Keratinocyte (primary cell): ENCODE data around the gene ABLIM2. TPM values are rescaled to one million over a fixed set of nuclear protein-coding genes. Genes with fewer than 3 reads are reported as not detected.

Experiments
- DNase-seq: peaks from one replicate; pipeline ENCODE4 v3.0.0-alpha.2; 2011; ENCODE audit warnings: low read depth, missing footprints, low spot score
- FAIRE-seq: peaks from 2 replicates; lab custom pipeline; 2011; peaks lifted over from hg19 to GRCh38; lab: Jason Lieb, UNC
- H2AFZ ChIP-seq: 2 replicates; pipeline ENCODE4 v1.6.0; 2012; ENCODE audit warnings: low read length, control low read depth, inconsistent platforms; ENCODE audit not compliant: control insufficient read depth
- H3K27ac ChIP-seq: 2 replicates; pipeline ENCODE4 v1.5.1; 2011; ENCODE audit warnings: low read length; ENCODE audit not compliant: control insufficient read depth, insufficient read depth
- H3K27me3 ChIP-seq: 3 replicates; pipeline ENCODE4 v1.6.0; 2011; ENCODE audit warnings: low read length; ENCODE audit not compliant: control insufficient read depth, insufficient read depth; ENCODE audit errors: extremely low read depth
- H3K36me3 ChIP-seq, 2 experiments: 2 replicates in 1 of 2; 3 replicates in 1 of 2; pipeline ENCODE4 v1.5.1; 2011; ENCODE audit warnings: low read length in 2 of 2, mild to moderate bottlenecking in 1 of 2; ENCODE audit not compliant: control insufficient read depth in 2 of 2, insufficient read depth in 2 of 2; ENCODE audit errors: extremely low read depth in 1 of 2
- H3K4me1 ChIP-seq: 3 replicates; pipeline ENCODE4 v1.5.1; 2011; ENCODE audit warnings: low read length; ENCODE audit not compliant: control insufficient read depth, insufficient read depth; ENCODE audit errors: extremely low read depth
- H3K4me2 ChIP-seq: 3 replicates; pipeline ENCODE4 v1.6.0; 2011; ENCODE audit warnings: low read depth, low read length; ENCODE audit not compliant: control insufficient read depth, insufficient read depth; ENCODE audit errors: extremely low read depth
- H3K4me3 ChIP-seq, 3 experiments: fragments of 200-600 bp in 1 of 3; sonication (generic) in 1 of 3; 2 replicates in 2 of 3; 3 replicates in 1 of 3; pipeline ENCODE4 v1.5.1; 2011 to 2016; ENCODE audit warnings: low read length in 3 of 3, mild to moderate bottlenecking in 3 of 3, control low read depth in 2 of 3, inconsistent platforms in 1 of 3, low read depth in 1 of 3, mixed read lengths in 1 of 3, mixed run types in 1 of 3, moderate library complexity in 1 of 3; ENCODE audit not compliant: control insufficient read depth in 2 of 3, insufficient read depth in 2 of 3; ENCODE audit errors: extremely low read depth in 1 of 3
- H3K79me2 ChIP-seq: 2 replicates; pipeline ENCODE4 v1.6.0; 2012; ENCODE audit warnings: low read length; ENCODE audit not compliant: control insufficient read depth, insufficient read depth
- H3K9ac ChIP-seq: 3 replicates; pipeline ENCODE4 v1.6.0; 2011; ENCODE audit warnings: low read length; ENCODE audit not compliant: control insufficient read depth, insufficient read depth; ENCODE audit errors: extremely low read depth
- H3K9me1 ChIP-seq: 3 replicates; pipeline ENCODE4 v1.6.0; 2011; ENCODE audit warnings: low read length; ENCODE audit not compliant: control insufficient read depth, insufficient read depth; ENCODE audit errors: extremely low read depth
- H3K9me3 ChIP-seq: 2 replicates; pipeline ENCODE4 v1.5.1; 2012; ENCODE audit warnings: low read depth, low read length; ENCODE audit not compliant: control insufficient read depth
- H4K20me1 ChIP-seq: 3 replicates; pipeline ENCODE4 v1.6.0; 2011; ENCODE audit warnings: low read length; ENCODE audit not compliant: control insufficient read depth, insufficient read depth; ENCODE audit errors: extremely low read depth
- EZH2 ChIP-seq: IDR thresholded peaks from one replicate; pipeline ENCODE4 v1.6.1; 2012; ENCODE audit warnings: inconsistent platforms, mild to moderate bottlenecking, low read length, moderate library complexity
- dilution Hi-C: fragments of 300-500 bp; cut with MboI; formaldehyde crosslinking; loops from one replicate; pipeline ENCODE4 v1.7.0; 2020; ENCODE audit warnings: low sequenced_read_pairs; ENCODE audit not compliant: extremely low pct_ligation_motif_present
- polyA plus RNA-seq, 5 experiments: library from polyadenylated mRNA; depleted of rRNA in 3 of 5; stranded (reverse) in 3 of 5; stranded (forward) in 1 of 5; unstranded in 1 of 5; fragments of >200 nt; gene quantifications; 1 replicate in 1 of 5; 2 replicates in 3 of 5; 3 replicates in 1 of 5; pipeline versions ENCODE4 v1.2.1 to v1.2.3, GENCODE V29; 2011 to 2012; ENCODE audit warnings: missing spikeins in 2 of 5, low read depth in 1 of 5, low replicate concordance in 1 of 5
- TF ChIP-seq, protein P1 (sequence below), 3 experiments: IDR thresholded peaks in 1 of 3; conservative IDR thresholded peaks in 1 of 3; optimal IDR thresholded peaks in 1 of 3; 2 replicates in 2 of 3; 3 replicates in 1 of 3; pipeline versions ENCODE3 to v1.5.1; 2011; ENCODE audit warnings: low read length in 3 of 3, mild to moderate bottlenecking in 3 of 3, moderate library complexity in 2 of 3, control low read depth in 1 of 3, inconsistent platforms in 1 of 3; ENCODE audit not compliant: insufficient read depth in 2 of 3; ENCODE audit errors: extremely low read depth in 1 of 3

Gene ABLIM2
- polyA plus RNA-seq, 1 donor (not counting 4 experiments of a cell fraction or from before 2014, with no cell fraction given), result 0.94 TPM

GRCh38 chr4:8179771-8180170 lies 21.2 kb upstream of the ABLIM2 start:
- no peak overlapping the region for H2AFZ ChIP-seq
- peak overlapping the region; percentile 22 for H3K9ac ChIP-seq
- no peaks in the 10 kb centered on the region for H3K36me3 ChIP-seq
- H4K20me1 ChIP-seq, result no peaks in the 10 kb centered on the region
- no peaks in the 10 kb centered on the region for H3K9me1 ChIP-seq
- no peaks in the 10 kb centered on the region for H3K79me2 ChIP-seq
- H3K27ac ChIP-seq, result no peak overlapping the region
- H3K9me3 ChIP-seq, result no peaks in the 10 kb centered on the region
- dilution Hi-C loops, result no loop called here
- H3K4me1 ChIP-seq, result peaks cover 33% of the 10 kb centered on the region
- no peak for FAIRE-seq
- no peak for DNase-seq
- H3K27me3 ChIP-seq, result no peaks in the 10 kb centered on the region
- no peak overlapping the region for H3K4me3 ChIP-seq
- TF ChIP-seq, protein P1, sequence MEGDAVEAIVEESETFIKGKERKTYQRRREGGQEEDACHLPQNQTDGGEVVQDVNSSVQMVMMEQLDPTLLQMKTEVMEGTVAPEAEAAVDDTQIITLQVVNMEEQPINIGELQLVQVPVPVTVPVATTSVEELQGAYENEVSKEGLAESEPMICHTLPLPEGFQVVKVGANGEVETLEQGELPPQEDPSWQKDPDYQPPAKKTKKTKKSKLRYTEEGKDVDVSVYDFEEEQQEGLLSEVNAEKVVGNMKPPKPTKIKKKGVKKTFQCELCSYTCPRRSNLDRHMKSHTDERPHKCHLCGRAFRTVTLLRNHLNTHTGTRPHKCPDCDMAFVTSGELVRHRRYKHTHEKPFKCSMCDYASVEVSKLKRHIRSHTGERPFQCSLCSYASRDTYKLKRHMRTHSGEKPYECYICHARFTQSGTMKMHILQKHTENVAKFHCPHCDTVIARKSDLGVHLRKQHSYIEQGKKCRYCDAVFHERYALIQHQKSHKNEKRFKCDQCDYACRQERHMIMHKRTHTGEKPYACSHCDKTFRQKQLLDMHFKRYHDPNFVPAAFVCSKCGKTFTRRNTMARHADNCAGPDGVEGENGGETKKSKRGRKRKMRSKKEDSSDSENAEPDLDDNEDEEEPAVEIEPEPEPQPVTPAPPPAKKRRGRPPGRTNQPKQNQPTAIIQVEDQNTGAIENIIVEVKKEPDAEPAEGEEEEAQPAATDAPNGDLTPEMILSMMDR (optimal IDR thresholded peaks at IDR 0.05 in 1 of 3, IDR thresholded peaks at IDR 0.05 in 1 of 3, conservative IDR thresholded peaks at IDR 0.05 in 1 of 3; ENCODE audit: extremely low read depth in 1 of 3, insufficient read depth in 2 of 3, low read length in 3 of 3), result no peak
- TF ChIP-seq EZH2, result no peak
- no peak overlapping the region for H3K4me2 ChIP-seq

- DNase-seq, result no peak
These were observed 20.5 kb upstream of the ABLIM2 start for GRCh38 chr4:8179074-8179473.

More at GRCh38 chr4:8179074-8179473, 20.5 kb upstream of the ABLIM2 start:
- Histone ChIP-seq H3K9me3 (no peaks in the 10 kb centered on the region), H4K20me1 (no peaks in the 10 kb centered on the region), H2AFZ (no peak overlapping the region), H3K4me1 (peaks cover 26% of the 10 kb centered on the region), H3K36me3 (no peaks in the 10 kb centered on the region), H3K27me3 (no peaks in the 10 kb centered on the region), H3K9ac (no peak overlapping the region), H3K9me1 (no peaks in the 10 kb centered on the region), H3K4me2 (no peak overlapping the region), H3K4me3 (no peak overlapping the region), H3K79me2 (no peaks in the 10 kb centered on the region), H3K27ac (no peak overlapping the region)
- TF ChIP-seq, protein P1 (optimal IDR thresholded peaks at IDR 0.05 in 1 of 3, IDR thresholded peaks at IDR 0.05 in 1 of 3, conservative IDR thresholded peaks at IDR 0.05 in 1 of 3; ENCODE audit: extremely low read depth in 1 of 3, insufficient read depth in 2 of 3, low read length in 3 of 3), result no peak
- no peak for TF ChIP-seq EZH2
- dilution Hi-C loops, result no loop called here
- FAIRE-seq, result no peak
